GM23338 (cell line): ENCODE results near the gene KCTD13. TPM values are rescaled to one million over a fixed set of nuclear protein-coding genes. Genes with fewer than 3 reads are reported as not detected.
"Not testable (repeated sequence)": the region's sequence is repeated elsewhere in the genome, so short reads cannot be mapped to it uniquely, and the experiment has no call there.

Experiments used
- ATAC-seq: fragments of 200-7000 bp; cut with Tn5 transposase; 3 replicates; pipeline ENCODE4 v1.9.1; 2020
- DNase-seq: peaks from one replicate; pipeline ENCODE4 v3.0.0-alpha.2; 2015; ENCODE audit warnings: low spot score
- H2AFZ ChIP-seq: fragments of 200-600 bp; sonication (generic); 2 replicates; pipeline ENCODE4 v1.8.0; 2016; ENCODE audit warnings: antibody characterized with exemption, mild to moderate bottlenecking, moderate library complexity
- H3F3A ChIP-seq: fragments of 200-600 bp; sonication (generic); replicated peaks from 2 replicates; pipeline ENCODE4 v1.8.0; 2017; ENCODE audit warnings: antibody characterized with exemption, mixed run types, low read depth
- H3K27ac ChIP-seq: fragments of 200-600 bp; sonication (generic); 2 replicates; pipeline ENCODE4 v1.6.1; 2016; ENCODE audit warnings: low read depth
- H3K27me3 ChIP-seq: fragments of 200-600 bp; sonication (generic); 2 replicates; pipeline ENCODE4 v1.8.0; 2016; ENCODE audit warnings: mild to moderate bottlenecking, mixed run types, moderate library complexity; ENCODE audit not compliant: insufficient read depth
- H3K36me3 ChIP-seq: fragments of 200-600 bp; sonication (generic); 2 replicates; pipeline ENCODE4 v1.8.0; 2016; ENCODE audit warnings: mild to moderate bottlenecking; ENCODE audit not compliant: insufficient read depth
- H3K4me1 ChIP-seq: fragments of 200-600 bp; sonication (generic); 2 replicates; pipeline ENCODE4 v1.8.0; 2016; ENCODE audit warnings: mild to moderate bottlenecking, moderate library complexity; ENCODE audit not compliant: insufficient read depth
- H3K4me2 ChIP-seq: fragments of 200-600 bp; sonication (generic); 2 replicates; pipeline ENCODE4 v1.7.1; 2017; ENCODE audit warnings: mixed run types
- H3K4me3 ChIP-seq: fragments of 200-600 bp; sonication (generic); 2 replicates; pipeline ENCODE4 v1.6.1; 2016; ENCODE audit warnings: mixed run types
- H3K79me2 ChIP-seq: fragments of 200-600 bp; sonication (generic); replicated peaks from 2 replicates; pipeline ENCODE4 v1.8.0; 2017; ENCODE audit warnings: mild to moderate bottlenecking; ENCODE audit not compliant: insufficient read depth
- H3K9me2 ChIP-seq: fragments of 200-600 bp; sonication (generic); 2 replicates; pipeline ENCODE4 v1.8.0; 2017; ENCODE audit not compliant: insufficient read depth
- H4K20me1 ChIP-seq: fragments of 200-600 bp; sonication (generic); replicated peaks from 2 replicates; pipeline ENCODE4 v1.8.0; 2017; ENCODE audit warnings: mild to moderate bottlenecking; ENCODE audit not compliant: insufficient read depth
- H3K27ac Mint-ChIP-seq: 2 replicates; pipeline ENCODE4 v1.8.0; 2020; ENCODE audit warnings: inconsistent platforms, mild to moderate bottlenecking, moderate library complexity, mixed read lengths
- H3K27me3 Mint-ChIP-seq: 3 replicates; pipeline ENCODE4 v1.8.0; 2022; ENCODE audit warnings: low read depth, mild to moderate bottlenecking, moderate library complexity, mixed read lengths, inconsistent platforms; ENCODE audit not compliant: insufficient read depth, poor library complexity
- H3K36me3 Mint-ChIP-seq: 3 replicates; pipeline ENCODE4 v1.8.0; 2021; ENCODE audit warnings: low read depth, mild to moderate bottlenecking, inconsistent platforms, moderate library complexity, mixed read lengths
- H3K4me1 Mint-ChIP-seq: 3 replicates; pipeline ENCODE4 v1.8.0; 2020; ENCODE audit warnings: mild to moderate bottlenecking, inconsistent platforms, mixed read lengths
- H3K4me3 Mint-ChIP-seq: 3 replicates; pipeline ENCODE4 v1.8.0; 2021; ENCODE audit warnings: moderate library complexity, mild to moderate bottlenecking, inconsistent platforms, mixed read lengths
- H3K9me3 Mint-ChIP-seq: 3 replicates; pipeline ENCODE4 v1.8.0; 2020; ENCODE audit warnings: moderate library complexity, mild to moderate bottlenecking, inconsistent platforms, mixed read lengths
- CREB1 ChIP-seq: fragments of 250-450 bp; sonication (Bioruptor Pico); IDR thresholded peaks from 2 replicates; pipeline ENCODE4 v1.5.0; 2020; ENCODE audit warnings: low read depth, mild to moderate bottlenecking, moderate library complexity
- CTCF ChIP-seq, 2 experiments: fragments of 200-600 bp in 1 of 2; sonication (generic) in 1 of 2; conservative IDR thresholded peaks; 2 replicates each; pipeline versions ENCODE4 v1.5.1 to v1.6.1; 2016 to 2017; ENCODE audit warnings: antibody characterized with exemption in 2 of 2, low read depth in 2 of 2, mild to moderate bottlenecking in 2 of 2, moderate library complexity in 1 of 2
- ETS1 ChIP-seq: IDR thresholded peaks from 2 replicates; pipeline ENCODE4 v1.6.1; 2016; ENCODE audit warnings: antibody characterized with exemption
- EZH2 ChIP-seq: fragments of 200-600 bp; sonication (generic); IDR thresholded peaks from one replicate; pipeline ENCODE4 v1.8.0; 2017; ENCODE audit warnings: antibody characterized with exemption, mild to moderate bottlenecking, low read depth; ENCODE audit not compliant: unreplicated experiment
- NANOG ChIP-seq: IDR thresholded peaks from 2 replicates; pipeline ENCODE4 v1.6.1; 2016; ENCODE audit warnings: antibody characterized with exemption, borderline replicate concordance
- POLR2AphosphoS5 ChIP-seq: IDR thresholded peaks from 2 replicates; pipeline ENCODE4 v1.6.1; 2016; ENCODE audit warnings: antibody characterized with exemption, low read depth
- REST ChIP-seq: IDR thresholded peaks from one replicate; pipeline ENCODE4 v1.6.1; 2018; ENCODE audit warnings: antibody characterized with exemption; ENCODE audit not compliant: unreplicated experiment
- STAT1 ChIP-seq: IDR thresholded peaks from one replicate; pipeline ENCODE4 v1.6.1; 2016; ENCODE audit warnings: antibody characterized with exemption; ENCODE audit not compliant: unreplicated experiment
- ZNF331 ChIP-seq: fragments of 250-450 bp; sonication (Bioruptor Pico); IDR thresholded peaks from 2 replicates; pipeline ENCODE4 v1.5.0; 2020; ENCODE audit warnings: low read depth, mild to moderate bottlenecking, moderate library complexity
- polyA plus RNA-seq: library from polyadenylated mRNA; unstranded; fragments of >200 nt; fragmentation: Nextera tagmentation; extraction: Ambion mirVana; gene quantifications from 2 replicates; pipeline ENCODE4 v1.2.1, GENCODE V29; 2016
- total RNA-seq: library from RNA; depleted of rRNA; stranded (reverse); fragments of >200 nt; shearing (Covaris generic); gene quantifications from 2 replicates; pipeline ENCODE4 v1.2.3, GENCODE V29; 2014

KCTD13 gene
- total and polyA plus RNA-seq, 2 experiments from 2014 or later = 10.1 to 12.2 TPM

GRCh38 chr16:29869067-29869466, 57.0 kb downstream of the KCTD13 start:
- H3K4me2 ChIP-seq, H4K20me1 ChIP-seq, H3K27me3 Mint-ChIP-seq, H3F3A ChIP-seq, H3K36me3 ChIP-seq, H3K4me1 ChIP-seq, H3K4me3 ChIP-seq, H3K27ac Mint-ChIP-seq, H3K4me1 Mint-ChIP-seq, H3K9me2 ChIP-seq, H3K79me2 ChIP-seq, H3K27me3 ChIP-seq, H3K9me3 Mint-ChIP-seq, DNase-seq, ATAC-seq, H2AFZ ChIP-seq, H3K27ac ChIP-seq, H3K4me3 Mint-ChIP-seq, H3K36me3 Mint-ChIP-seq: not testable (repeated sequence)

GRCh38 chr16:29868396-29869009, 57.5 kb downstream of the KCTD13 start:
- H3K36me3 Mint-ChIP-seq = 0 out of 3 replicates have a peak, but pooled peaks cover 3% of the 10 kb centered on the region
- no peak overlapping the region for H3K27ac Mint-ChIP-seq
- peaks cover 10% of the 10 kb centered on the region for H3K27me3 Mint-ChIP-seq
- no peak overlapping the region for H3K4me3 Mint-ChIP-seq
- Histone ChIP-seq H3K27ac (no peak overlapping the region), H3K36me3 (no peaks in the 10 kb centered on the region), H3K4me3 (no peak overlapping the region), H4K20me1 (no peaks in the 10 kb centered on the region), H3K4me2 (no peak overlapping the region), H3F3A (no peaks in the 10 kb centered on the region), H3K27me3 (no peaks in the 10 kb centered on the region), H3K4me1 (0 out of 2 replicates have a peak, but pooled peaks cover 4% of the 10 kb centered on the region), H2AFZ (no peak overlapping the region), H3K79me2 (no peaks in the 10 kb centered on the region), H3K9me2 (no peaks in the 10 kb centered on the region)
- no peak for ATAC-seq
- DNase-seq = no peak
- peaks cover 3% of the 10 kb centered on the region; the same call in 2 of the 3 replicates for H3K4me1 Mint-ChIP-seq
- no peaks in the 10 kb centered on the region for H3K9me3 Mint-ChIP-seq
- TF ChIP-seq NANOG (no peak), ETS1 (no peak), STAT1 (no peak), CREB1 (CRISPR knock-in tag) (no peak), ZNF331 (no peak), EZH2 (no peak), POLR2AphosphoS5 (no peak), REST (no peak), CTCF (conservative IDR thresholded peaks at IDR 0.05; ENCODE audit: low read depth in 2 of 2) (no peak)
